SK-N-SH (cell line): ENCODE measurements around the gene FAM219A. TPM values are rescaled to one million over a fixed set of nuclear protein-coding genes. Genes with fewer than 3 reads are reported as not detected.

Experiments used
- CTCF ChIA-PET: fragments of 300-600, 350-600 bp; formaldehyde crosslinking; extraction: SDS; loops from one replicate; lab custom pipeline; 2021; lab: Yijun Ruan, JAX
- POLR2A ChIA-PET: fragments of 350-600 bp; sonication (Branson Sonifier 250); formaldehyde crosslinking; extraction: SDS; loops from one replicate; lab custom pipeline; 2020; ENCODE audit warnings: antibody characterized with exemption, inconsistent platforms; lab: Yijun Ruan, JAX
- DNase-seq: peaks from one replicate; pipeline ENCODE4 v3.0.0; 2012
- H2AFZ ChIP-seq: fragments of 200-600 bp; sonication (generic); 2 replicates; pipeline ENCODE4 v1.8.1; 2016; ENCODE audit warnings: antibody characterized with exemption, mild to moderate bottlenecking, low read depth
- H3F3A ChIP-seq: fragments of 200-600 bp; sonication (generic); replicated peaks from 2 replicates; pipeline ENCODE3; 2016; ENCODE audit warnings: antibody characterized with exemption, mild to moderate bottlenecking; ENCODE audit not compliant: insufficient read depth
- H3K27ac ChIP-seq, 2 experiments: fragments of 200-500 bp in 1 of 2; fragments of 200-600 bp in 1 of 2; sonication (Bioruptor generic) in 1 of 2; sonication (generic), shearing (Covaris generic) in 1 of 2; 2 replicates each; pipeline versions ENCODE4 v1.5.1 to v1.6.1; 2014 to 2016; ENCODE audit warnings: low read depth in 2 of 2, inconsistent platforms in 1 of 2, low read length in 1 of 2, mild to moderate bottlenecking in 1 of 2, mixed read lengths in 1 of 2
- H3K27me3 ChIP-seq: fragments of 200-600 bp; sonication (generic), shearing (Covaris generic); 2 replicates; pipeline ENCODE4 v1.6.1; 2016; ENCODE audit warnings: mixed run types; ENCODE audit not compliant: insufficient read depth
- H3K36me3 ChIP-seq, 2 experiments: fragments of 200-500 bp in 1 of 2; fragments of 200-600 bp in 1 of 2; sonication (Bioruptor generic) in 1 of 2; sonication (generic) in 1 of 2; replicated peaks in 1 of 2; 2 replicates each; pipeline versions ENCODE3 to v1.5.1; 2014 to 2016; ENCODE audit warnings: low read length in 1 of 2, mild to moderate bottlenecking in 1 of 2; ENCODE audit not compliant: insufficient read depth in 2 of 2, control insufficient read depth in 1 of 2
- H3K4me1 ChIP-seq, 2 experiments: fragments of 200-500 bp in 1 of 2; fragments of 200-600 bp in 1 of 2; sonication (Bioruptor generic) in 1 of 2; sonication (generic), shearing (Covaris generic) in 1 of 2; 2 replicates each; pipeline versions ENCODE4 v1.5.1 to v1.6.1; 2014 to 2016; ENCODE audit warnings: low read depth in 1 of 2, low read length in 1 of 2, mixed run types in 1 of 2; ENCODE audit not compliant: insufficient read depth in 2 of 2, control insufficient read depth in 1 of 2
- H3K4me2 ChIP-seq: fragments of 200-600 bp; sonication (generic), shearing (Covaris generic); 2 replicates; pipeline ENCODE4 v1.6.1; 2017; ENCODE audit warnings: mixed run types
- H3K4me3 ChIP-seq, 2 experiments: fragments of 200-500 bp in 1 of 2; fragments of 200-600 bp in 1 of 2; sonication (Bioruptor generic) in 1 of 2; sonication (generic), shearing (Covaris generic) in 1 of 2; 2 replicates each; pipeline versions ENCODE4 v1.5.1 to v1.8.1; 2014 to 2016; ENCODE audit warnings: low read depth in 2 of 2, inconsistent platforms in 1 of 2, low read length in 1 of 2, mild to moderate bottlenecking in 1 of 2, mixed read lengths in 1 of 2, moderate library complexity in 1 of 2
- H3K79me2 ChIP-seq: fragments of 200-600 bp; sonication (generic); 2 replicates; pipeline ENCODE4 v1.8.1; 2017; ENCODE audit warnings: mild to moderate bottlenecking; ENCODE audit not compliant: insufficient read depth
- H3K9ac ChIP-seq: fragments of 200-600 bp; sonication (generic); 2 replicates; pipeline ENCODE4 v1.6.1; 2017; ENCODE audit warnings: mixed run types
- H3K9me2 ChIP-seq: fragments of 200-600 bp; sonication (generic); 2 replicates; pipeline ENCODE4 v1.6.1; 2017; ENCODE audit warnings: mixed run types
- H3K9me3 ChIP-seq: fragments of 200-600 bp; sonication (generic); 2 replicates; pipeline ENCODE4 v1.6.1; 2017; ENCODE audit warnings: mixed run types, mild to moderate bottlenecking, moderate library complexity
- H4K20me1 ChIP-seq: fragments of 200-600 bp; sonication (generic); 2 replicates; pipeline ENCODE4 v1.6.1; 2017; ENCODE audit warnings: mild to moderate bottlenecking, mixed run types; ENCODE audit not compliant: insufficient read depth
- ELF1 ChIP-seq: IDR thresholded peaks from 2 replicates; pipeline ENCODE4 v1.4.0; 2012
- EP300 ChIP-seq, 2 experiments: IDR thresholded peaks; 2 replicates each; pipeline versions ENCODE4 v1.4.0 to v1.6.1; 2012; ENCODE audit warnings: borderline replicate concordance in 1 of 2, low read depth in 1 of 2, low read length in 1 of 2
- FOXM1 ChIP-seq: IDR thresholded peaks from 2 replicates; pipeline ENCODE4 v1.4.0; 2012; ENCODE audit warnings: low read depth, mild to moderate bottlenecking
- JUND ChIP-seq: IDR thresholded peaks from 2 replicates; pipeline ENCODE4 v1.4.0; 2012
- MEF2A ChIP-seq: IDR thresholded peaks from 2 replicates; pipeline ENCODE4 v1.4.0; 2012; ENCODE audit warnings: low read depth, borderline replicate concordance
- MXI1 ChIP-seq: IDR thresholded peaks from 2 replicates; pipeline ENCODE4 v1.6.1; 2012; ENCODE audit warnings: mild to moderate bottlenecking, low read depth, low read length, improper control_type of control experiment
- NFIC ChIP-seq: IDR thresholded peaks from 2 replicates; pipeline ENCODE4 v1.4.0; 2012; ENCODE audit warnings: borderline replicate concordance
- NRF1 ChIP-seq: IDR thresholded peaks from 2 replicates; pipeline ENCODE4 v1.6.1; 2012; ENCODE audit warnings: low read depth, mild to moderate bottlenecking, low read length
- POLR2AphosphoS5 ChIP-seq: IDR thresholded peaks from 2 replicates; pipeline ENCODE4 v1.6.1; 2012; ENCODE audit warnings: low read depth, low read length
- RCOR1 ChIP-seq: fragments of 150-350 bp; IDR thresholded peaks from 2 replicates; pipeline ENCODE4 v1.6.1; 2017; ENCODE audit warnings: antibody characterized with exemption, low read length
- RXRA ChIP-seq: IDR thresholded peaks from 2 replicates; pipeline ENCODE4 v1.4.0; 2012; ENCODE audit warnings: low read depth, mild to moderate bottlenecking, borderline replicate concordance
- SIN3A ChIP-seq: IDR thresholded peaks from 2 replicates; pipeline ENCODE4 v1.6.1; 2012; ENCODE audit warnings: low read depth, mild to moderate bottlenecking, low read length, moderate library complexity, borderline replicate concordance
- SMC3 ChIP-seq: IDR thresholded peaks from 2 replicates; pipeline ENCODE4 v1.6.1; 2012; ENCODE audit warnings: low read depth, low read length, improper control_type of control experiment
- TAF1 ChIP-seq: IDR thresholded peaks from 2 replicates; pipeline ENCODE4 v1.6.1; 2012; ENCODE audit warnings: low read depth, mild to moderate bottlenecking, low read length, moderate library complexity, borderline replicate concordance
- TEAD4 ChIP-seq: IDR thresholded peaks from 2 replicates; pipeline ENCODE4 v1.4.0; 2012; ENCODE audit warnings: mild to moderate bottlenecking, borderline replicate concordance; ENCODE audit not compliant: insufficient read depth
- YY1 ChIP-seq: IDR thresholded peaks from 2 replicates; pipeline ENCODE4 v1.4.0; 2012; ENCODE audit warnings: low read depth, mild to moderate bottlenecking
- WGBS: methylation state at CpG from one replicate; pipeline ENCODE4 v1.1.6; 2017; ENCODE audit warnings: low lambda C conversion rate; 5-methylcytosine and 5-hydroxymethylcytosine counted together
- polyA plus RNA-seq, 3 experiments: library from polyadenylated mRNA; depleted of rRNA; stranded (reverse); fragments of >200 nt; gene quantifications; 2 replicates each; pipeline ENCODE4 v1.2.3, GENCODE V29; 2012
- TF ChIP-seq, protein P1 (sequence below): IDR thresholded peaks from 2 replicates; pipeline ENCODE4 v1.4.0; 2012; ENCODE audit warnings: low read depth, borderline replicate concordance
- TF ChIP-seq, protein P2 (sequence below): IDR thresholded peaks from 2 replicates; pipeline ENCODE4; 2012
- TF ChIP-seq, protein P3 (sequence below): fragments of 200-600 bp; sonication (generic); IDR thresholded peaks from 2 replicates; pipeline ENCODE4 v1.6.1; 2017; ENCODE audit warnings: antibody characterized with exemption, mild to moderate bottlenecking, moderate library complexity
- TF ChIP-seq, protein P4 (sequence below): fragments of 150-350 bp; IDR thresholded peaks from 2 replicates; pipeline ENCODE4 v1.6.1; 2016; ENCODE audit warnings: mild to moderate bottlenecking, low read depth, low read length

FAM219A gene
- polyA plus RNA-seq, 1 of the 3 experiments (the other 2 are of a cell fraction) = 15.7 TPM

DNA sequence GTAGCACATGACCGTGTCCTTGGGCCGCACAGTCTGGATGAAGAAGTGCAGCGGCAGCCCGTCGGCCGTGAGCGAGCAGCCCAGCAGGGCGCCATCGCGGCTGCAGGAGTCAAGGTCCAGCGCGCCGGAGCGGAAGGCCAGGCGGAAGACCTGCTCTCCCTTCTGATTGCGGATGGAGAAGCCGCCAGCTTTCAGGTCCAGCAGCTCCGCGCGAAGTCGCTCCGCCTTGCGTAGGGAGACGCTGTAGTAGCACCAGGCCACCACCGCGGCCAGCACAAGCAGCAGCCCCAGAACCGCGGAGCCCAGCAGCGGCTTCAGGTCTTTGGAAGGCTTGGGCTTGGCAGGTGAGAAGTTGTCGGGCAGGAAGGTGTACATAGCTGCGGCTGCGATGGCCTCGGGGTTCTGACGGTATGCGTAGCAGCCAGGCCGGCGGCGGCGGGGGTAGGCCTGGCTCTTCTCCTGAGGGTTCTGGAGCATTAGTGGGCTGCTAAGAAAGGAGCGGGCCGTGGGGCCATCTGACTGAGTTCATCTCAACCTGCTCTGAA is 85.8 kb downstream of the FAM219A start:
- CTCF ChIA-PET = interaction anchor here (1.0 to 8.0 kb wide), 5 partner anchors 8 to 219 kb away, joined by 3 to 149 read pairs (median 4); no protein-coding TSS in a partner anchor
- H3K4me2 ChIP-seq = no peak overlapping the region
- no peaks in the 10 kb centered on the region for H3K9me2 ChIP-seq
- H3K79me2 ChIP-seq = no peaks in the 10 kb centered on the region
- H3K9me3 ChIP-seq = no peaks in the 10 kb centered on the region
- no peaks in the 10 kb centered on the region for H3F3A ChIP-seq
- no peak overlapping the region for H2AFZ ChIP-seq
- H3K4me1 ChIP-seq = peaks cover 0 to 33% of the 10 kb centered on the region in 2 experiments; a peak in 2 of 4 replicates
- no peak overlapping the region for H3K9ac ChIP-seq
- TF ChIP-seq JUND (no peak), POLR2AphosphoS5 (no peak), MEF2A (no peak), NRF1 (no peak), SMC3 (no peak), RCOR1 (no peak), TEAD4 (no peak), MXI1 (no peak), YY1 (no peak), TAF1 (no peak), SIN3A (no peak), EP300 (IDR thresholded peaks at IDR 0.05; ENCODE audit: borderline replicate concordance in 1 of 2, low read depth in 1 of 2, low read length in 1 of 2) (no peak), ELF1 (no peak), NFIC (no peak), FOXM1 (no peak), RXRA (no peak)
- TF ChIP-seq, protein P1, sequence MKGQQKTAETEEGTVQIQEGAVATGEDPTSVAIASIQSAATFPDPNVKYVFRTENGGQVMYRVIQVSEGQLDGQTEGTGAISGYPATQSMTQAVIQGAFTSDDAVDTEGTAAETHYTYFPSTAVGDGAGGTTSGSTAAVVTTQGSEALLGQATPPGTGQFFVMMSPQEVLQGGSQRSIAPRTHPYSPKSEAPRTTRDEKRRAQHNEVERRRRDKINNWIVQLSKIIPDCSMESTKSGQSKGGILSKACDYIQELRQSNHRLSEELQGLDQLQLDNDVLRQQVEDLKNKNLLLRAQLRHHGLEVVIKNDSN = no peak
- TF ChIP-seq, protein P2, sequence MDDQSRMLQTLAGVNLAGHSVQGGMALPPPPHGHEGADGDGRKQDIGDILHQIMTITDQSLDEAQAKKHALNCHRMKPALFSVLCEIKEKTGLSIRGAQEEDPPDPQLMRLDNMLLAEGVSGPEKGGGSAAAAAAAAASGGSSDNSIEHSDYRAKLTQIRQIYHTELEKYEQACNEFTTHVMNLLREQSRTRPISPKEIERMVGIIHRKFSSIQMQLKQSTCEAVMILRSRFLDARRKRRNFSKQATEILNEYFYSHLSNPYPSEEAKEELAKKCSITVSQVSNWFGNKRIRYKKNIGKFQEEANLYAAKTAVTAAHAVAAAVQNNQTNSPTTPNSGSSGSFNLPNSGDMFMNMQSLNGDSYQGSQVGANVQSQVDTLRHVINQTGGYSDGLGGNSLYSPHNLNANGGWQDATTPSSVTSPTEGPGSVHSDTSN = no peak
- TF ChIP-seq, protein P3, sequence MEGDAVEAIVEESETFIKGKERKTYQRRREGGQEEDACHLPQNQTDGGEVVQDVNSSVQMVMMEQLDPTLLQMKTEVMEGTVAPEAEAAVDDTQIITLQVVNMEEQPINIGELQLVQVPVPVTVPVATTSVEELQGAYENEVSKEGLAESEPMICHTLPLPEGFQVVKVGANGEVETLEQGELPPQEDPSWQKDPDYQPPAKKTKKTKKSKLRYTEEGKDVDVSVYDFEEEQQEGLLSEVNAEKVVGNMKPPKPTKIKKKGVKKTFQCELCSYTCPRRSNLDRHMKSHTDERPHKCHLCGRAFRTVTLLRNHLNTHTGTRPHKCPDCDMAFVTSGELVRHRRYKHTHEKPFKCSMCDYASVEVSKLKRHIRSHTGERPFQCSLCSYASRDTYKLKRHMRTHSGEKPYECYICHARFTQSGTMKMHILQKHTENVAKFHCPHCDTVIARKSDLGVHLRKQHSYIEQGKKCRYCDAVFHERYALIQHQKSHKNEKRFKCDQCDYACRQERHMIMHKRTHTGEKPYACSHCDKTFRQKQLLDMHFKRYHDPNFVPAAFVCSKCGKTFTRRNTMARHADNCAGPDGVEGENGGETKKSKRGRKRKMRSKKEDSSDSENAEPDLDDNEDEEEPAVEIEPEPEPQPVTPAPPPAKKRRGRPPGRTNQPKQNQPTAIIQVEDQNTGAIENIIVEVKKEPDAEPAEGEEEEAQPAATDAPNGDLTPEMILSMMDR = no peak
- TF ChIP-seq, protein P4, sequence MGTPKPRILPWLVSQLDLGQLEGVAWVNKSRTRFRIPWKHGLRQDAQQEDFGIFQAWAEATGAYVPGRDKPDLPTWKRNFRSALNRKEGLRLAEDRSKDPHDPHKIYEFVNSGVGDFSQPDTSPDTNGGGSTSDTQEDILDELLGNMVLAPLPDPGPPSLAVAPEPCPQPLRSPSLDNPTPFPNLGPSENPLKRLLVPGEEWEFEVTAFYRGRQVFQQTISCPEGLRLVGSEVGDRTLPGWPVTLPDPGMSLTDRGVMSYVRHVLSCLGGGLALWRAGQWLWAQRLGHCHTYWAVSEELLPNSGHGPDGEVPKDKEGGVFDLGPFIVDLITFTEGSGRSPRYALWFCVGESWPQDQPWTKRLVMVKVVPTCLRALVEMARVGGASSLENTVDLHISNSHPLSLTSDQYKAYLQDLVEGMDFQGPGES = no peak
- TF ChIP-seq, all 33 proteins: peak for 0
- H3K4me3 ChIP-seq = no peak overlapping the region
- no peaks in the 10 kb centered on the region for H4K20me1 ChIP-seq
- no peak for DNase-seq
- peaks cover 0 to 5% of the 10 kb centered on the region in 2 experiments for H3K36me3 ChIP-seq
- H3K27ac ChIP-seq = peak overlapping the region in 1 of 2 experiments; percentile 11; a peak in 1 of 4 replicates
- H3K27me3 ChIP-seq = no peaks in the 10 kb centered on the region
- 96% methylated on average over 38 of the region's 41 CpGs for WGBS
- POLR2A ChIA-PET = no interaction called here
